Germinal center (tissue), 1 donor: ENCODE data around the gene COBLL1.

Experiments used
- DNase-seq: peaks from one replicate; pipeline ENCODE4 v3.0.0; 2012; ENCODE audit warnings: mixed read lengths, low spot score

Gene COBLL1

DNA sequence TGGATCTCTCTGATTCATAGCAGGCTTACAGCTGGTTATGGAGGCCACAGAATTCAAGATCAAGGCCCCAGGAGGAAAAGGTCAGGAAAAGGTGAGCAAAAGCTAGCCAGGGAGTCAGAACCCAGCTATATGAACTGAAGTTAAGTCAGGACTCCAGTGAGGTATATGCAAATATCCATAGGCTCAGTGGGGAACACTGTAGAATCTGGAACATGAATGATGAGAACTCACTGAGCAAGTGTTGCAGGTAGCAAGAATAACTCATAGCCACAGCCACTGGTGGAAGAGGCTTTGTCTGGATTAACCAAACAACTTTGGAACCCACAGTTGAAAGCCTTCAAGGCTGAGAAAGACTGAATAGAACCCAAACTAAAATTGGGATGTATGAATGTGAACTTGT is 24.7 kb downstream of the COBLL1 start:
- DNase-seq = no peak

GRCh38 chr2:164816046-164816445 is 25.6 kb downstream of the COBLL1 start:
- no peak for DNase-seq

DNA sequence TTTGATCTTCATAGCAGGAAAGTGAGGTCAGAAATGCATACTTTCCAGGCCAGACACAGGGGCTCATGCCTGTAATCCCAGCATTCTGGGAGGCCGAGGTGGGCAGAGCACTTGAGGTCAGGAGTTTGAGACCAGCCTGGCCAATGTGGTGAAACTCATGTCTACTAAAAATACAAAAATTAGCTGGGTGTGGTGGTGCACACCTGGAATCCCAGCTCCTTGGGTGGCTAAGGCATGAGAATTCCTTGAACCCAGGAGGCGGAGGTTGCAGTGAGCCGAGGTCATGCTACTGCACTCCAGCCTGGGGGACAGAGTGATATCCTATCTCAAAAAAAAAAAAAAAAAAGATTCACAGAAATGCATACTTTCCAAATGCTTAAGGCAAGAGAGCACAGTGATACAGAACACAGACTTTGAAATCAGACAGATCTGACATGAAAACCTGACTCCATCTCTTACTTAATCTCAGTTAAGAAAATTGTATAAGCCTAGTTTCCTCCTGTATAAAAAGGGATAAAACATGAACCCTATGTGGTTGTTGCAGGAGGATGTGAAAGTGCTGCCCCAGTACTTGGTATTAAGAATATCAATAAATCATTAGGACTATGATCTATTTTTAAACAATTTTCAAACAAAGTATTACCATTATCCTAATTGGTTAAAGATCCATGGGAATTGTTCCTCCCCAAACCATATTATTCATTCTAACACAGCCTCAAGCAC is 26.4 kb downstream of the COBLL1 start:
- DNase-seq = no peak

DNA sequence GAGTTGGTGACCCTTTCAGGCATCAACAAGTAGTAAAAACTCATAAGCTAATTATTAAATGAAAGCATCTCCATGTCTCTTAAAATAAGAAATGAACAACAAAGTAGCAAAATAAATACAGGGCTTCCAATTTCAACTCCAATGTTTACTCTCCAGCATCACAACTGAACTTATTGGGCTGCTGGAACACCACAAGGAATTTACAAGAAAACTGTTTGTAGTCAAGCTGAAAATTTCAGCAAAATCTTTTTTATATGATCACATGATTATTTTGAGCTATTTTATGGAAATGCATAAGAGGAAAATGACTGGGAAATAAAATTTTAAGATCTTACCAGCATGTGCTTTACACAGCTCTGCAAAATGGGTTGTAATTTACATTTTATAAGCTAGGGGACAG is 28.1 kb downstream of the COBLL1 start:
- DNase-seq = no peak

DNA sequence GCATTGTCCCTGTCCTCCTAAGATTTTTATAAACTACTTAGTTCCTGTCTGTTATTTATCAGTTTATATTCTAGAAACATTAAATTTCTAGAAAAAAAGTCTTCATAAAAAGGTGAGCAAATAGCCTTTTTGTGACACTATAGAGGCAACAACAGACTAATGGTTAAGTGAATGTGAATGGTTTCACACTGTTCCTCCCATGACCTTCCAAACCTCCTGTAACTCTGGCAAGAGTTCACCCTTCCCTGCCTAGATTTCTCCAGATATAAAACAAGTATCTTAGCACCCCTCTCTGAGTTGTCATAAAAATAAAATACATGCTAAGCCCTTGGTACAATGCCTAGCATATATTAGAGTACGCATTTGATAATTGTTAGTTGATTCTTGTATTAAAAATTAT is 29.2 kb downstream of the COBLL1 start:
- DNase-seq = no peak

DNA sequence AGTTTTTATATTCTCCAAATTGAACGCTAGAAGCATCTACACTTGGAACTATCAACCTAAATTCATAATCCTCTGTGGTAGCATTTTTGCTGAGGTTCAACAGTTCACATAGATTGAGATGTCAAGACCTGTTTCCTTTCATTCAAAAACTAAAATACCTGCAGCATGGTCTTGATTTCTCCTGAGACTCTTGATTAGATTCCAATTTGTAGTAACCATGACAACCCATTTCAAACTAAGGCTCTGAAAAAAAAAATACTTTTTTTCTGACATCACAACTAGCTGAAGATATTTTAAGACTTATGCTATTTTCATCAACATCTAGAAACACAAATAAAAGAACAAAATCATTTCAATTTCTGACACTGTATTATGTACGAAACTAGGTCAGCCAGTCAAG is 29.8 kb downstream of the COBLL1 start:
- no peak for DNase-seq

GRCh38 chr2:164810843-164811242 is 30.8 kb downstream of the COBLL1 start:
- no peak for DNase-seq

DNA sequence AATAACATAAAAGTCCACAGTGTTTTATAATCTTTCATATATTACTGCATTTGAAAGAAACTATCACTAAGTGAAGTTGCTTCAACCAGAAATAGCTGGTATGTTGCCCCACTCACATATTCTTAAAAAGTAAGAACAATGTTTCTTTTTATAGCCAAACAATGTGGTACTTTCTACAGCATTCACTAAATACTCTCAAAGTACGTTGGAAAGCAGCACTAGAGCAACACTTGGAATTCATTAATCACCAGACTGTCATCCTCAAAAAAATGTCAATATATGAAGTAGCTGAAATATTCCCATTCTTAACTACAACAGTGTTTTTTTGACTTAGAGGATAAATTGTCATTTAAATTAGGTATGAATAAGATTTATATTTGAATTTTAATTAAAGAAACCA is 32.8 kb downstream of the COBLL1 start:
- no peak for DNase-seq

- DNase-seq = no peak
Observed at GRCh38 chr2:164803776-164804466, 37.7 kb downstream of the COBLL1 start.

GRCh38 chr2:164802095-164802707 is 39.4 kb downstream of the COBLL1 start:
- DNase-seq = no peak

DNA sequence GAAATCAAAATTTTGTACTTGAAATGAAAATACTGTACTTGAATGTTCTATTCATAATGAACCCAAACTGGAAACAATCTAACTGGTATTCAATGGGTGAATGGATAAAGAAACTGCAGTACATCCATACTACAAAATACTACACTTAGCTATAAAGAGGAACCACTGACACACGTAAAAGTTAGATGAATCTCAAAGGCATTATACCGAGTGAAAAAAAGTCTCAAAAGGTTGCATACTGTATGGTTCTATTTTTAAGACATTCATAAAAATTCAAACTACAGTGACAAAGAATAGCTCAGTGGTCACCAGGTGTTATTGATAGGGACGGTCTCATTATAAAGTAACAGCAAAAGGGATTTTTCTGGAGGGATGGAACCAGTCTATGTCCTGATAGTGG is 41.1 kb downstream of the COBLL1 start:
- DNase-seq = no peak

GRCh38 chr2:164797627-164798026 is 44.0 kb downstream of the COBLL1 start:
- DNase-seq = no peak

DNA sequence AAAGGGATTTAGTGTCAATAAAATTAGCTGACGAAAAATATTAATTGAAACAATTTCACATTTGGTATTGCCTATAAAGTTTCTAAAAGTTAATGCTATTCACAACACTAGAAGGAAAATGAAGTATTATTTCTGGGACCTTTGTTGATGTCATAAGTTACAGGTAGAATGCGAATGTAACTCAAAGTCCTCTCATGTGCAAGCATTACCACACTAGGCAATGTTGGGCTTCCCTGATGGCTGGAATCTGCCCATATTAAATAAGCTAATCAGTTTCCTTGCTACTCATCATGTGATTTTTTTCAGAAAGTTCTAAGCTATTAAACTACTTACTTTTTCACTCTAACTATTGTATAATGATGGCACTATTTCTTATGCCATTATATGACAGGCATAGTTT is 44.6 kb downstream of the COBLL1 start:
- no peak for DNase-seq

GRCh38 chr2:164794432-164795231 is 47.0 kb downstream of the COBLL1 start:
- no peak for DNase-seq

- DNase-seq = no peak
Observed at GRCh38 chr2:164794016-164794415, 47.6 kb downstream of the COBLL1 start.

GRCh38 chr2:164793529-164793928 is 48.1 kb downstream of the COBLL1 start:
- DNase-seq = no peak

DNA sequence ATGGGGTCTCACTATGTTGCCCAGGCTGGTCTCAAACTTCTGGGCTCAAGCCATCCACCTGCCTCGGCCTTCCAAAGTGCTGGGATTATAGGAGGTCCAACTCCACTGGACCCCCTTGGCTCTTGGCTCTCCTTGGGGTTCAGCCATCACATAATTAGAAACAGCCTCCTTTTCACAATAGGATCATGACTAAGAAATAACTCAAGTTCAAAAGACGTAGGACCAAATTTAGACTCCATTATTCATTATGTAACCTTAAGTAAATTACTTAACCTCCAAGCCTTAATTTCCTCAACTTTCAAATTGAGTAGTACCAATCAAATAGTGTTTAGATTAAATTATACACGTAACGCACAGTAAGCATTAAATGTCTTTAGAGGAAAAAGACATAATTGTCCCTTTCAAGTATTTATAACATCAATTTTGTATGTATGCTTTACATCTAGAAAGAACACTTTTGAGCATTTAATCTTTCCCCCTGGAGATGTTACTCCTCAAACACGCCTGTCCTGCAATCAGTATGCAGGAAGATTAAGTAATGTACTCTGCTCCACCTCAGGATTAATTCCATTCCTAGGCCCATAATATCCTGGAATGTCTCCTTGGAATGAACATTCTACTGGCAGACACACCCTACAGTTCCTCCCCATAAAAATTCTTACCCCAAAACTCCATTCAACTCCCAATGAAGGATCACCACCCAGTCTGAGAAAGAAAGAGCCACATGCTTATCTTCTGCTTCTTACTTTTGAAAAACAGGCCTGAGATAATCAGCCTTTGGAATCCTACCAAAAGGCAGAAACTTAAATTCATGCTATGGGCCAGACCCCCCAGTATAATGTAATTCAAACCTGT is 49.1 kb downstream of the COBLL1 start:
- no peak for DNase-seq

GRCh38 chr2:164789968-164790367 is 51.7 kb downstream of the COBLL1 start:
- DNase-seq = no peak

GRCh38 chr2:164786787-164787186 is 54.8 kb downstream of the COBLL1 start:
- DNase-seq = no peak

- no peak for DNase-seq
Observed at GRCh38 chr2:164785457-164785856, 56.2 kb downstream of the COBLL1 start.

- no peak for DNase-seq
Observed at GRCh38 chr2:164784376-164784775, 57.2 kb downstream of the COBLL1 start.

- no peak for DNase-seq
Observed at GRCh38 chr2:164782323-164782722, 59.3 kb downstream of the COBLL1 start.
